PC-9 (cell line): ENCODE measurements around the gene MYL4.

Source experiments
- CTCF ChIP-seq: fragments of 200-600 bp; sonication (generic); conservative IDR thresholded peaks from 2 replicates; pipeline ENCODE4 v1.6.1; 2017; ENCODE audit warnings: mixed run types, antibody characterized with exemption, mild to moderate bottlenecking, moderate library complexity
- EZH2 ChIP-seq: fragments of 200-600 bp; sonication (generic); IDR thresholded peaks from 2 replicates; pipeline ENCODE4 v1.8.0; 2017; ENCODE audit warnings: antibody characterized with exemption, low read depth

- no peak for TF ChIP-seq CTCF
- TF ChIP-seq EZH2, result no peak
These were observed 38.4 kb upstream of the MYL4 start for GRCh38 chr17:47170710-47171109.
